HG03457 (cell line): ENCODE data around the gene HADH.
"Not testable (repeated sequence)": the region's sequence is repeated elsewhere in the genome, so short reads cannot be mapped to it uniquely, and the experiment has no call there.

ENCODE experiments used
- ATAC-seq: cut with Tn5 transposase; IDR thresholded peaks from one replicate; pipeline ENCODE4 v1.9.1; 2021; ENCODE audit warnings: moderate number of reproducible peaks; ENCODE audit not compliant: unreplicated experiment

The HADH gene

DNA sequence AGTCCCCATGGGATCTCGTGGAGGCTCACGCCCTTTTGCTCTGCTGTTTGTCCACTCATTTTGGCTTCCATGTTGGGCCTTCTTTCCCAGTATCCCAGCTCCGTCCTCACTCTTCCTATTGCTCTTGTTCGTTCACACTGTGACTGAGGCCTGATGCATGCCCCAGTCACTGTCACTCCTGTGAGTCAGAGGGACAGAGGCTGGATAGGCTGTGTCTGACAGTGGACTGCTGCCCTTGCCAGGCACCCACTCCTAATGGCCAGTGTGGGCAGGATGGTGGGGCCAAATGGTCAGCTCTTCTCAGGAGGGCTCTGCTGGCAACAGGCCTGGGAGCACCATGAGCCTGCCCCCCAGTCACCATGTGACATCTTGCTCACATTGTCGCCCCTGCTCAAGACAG is 40.0 kb downstream of the HADH start:
- ATAC-seq, result no peak

DNA sequence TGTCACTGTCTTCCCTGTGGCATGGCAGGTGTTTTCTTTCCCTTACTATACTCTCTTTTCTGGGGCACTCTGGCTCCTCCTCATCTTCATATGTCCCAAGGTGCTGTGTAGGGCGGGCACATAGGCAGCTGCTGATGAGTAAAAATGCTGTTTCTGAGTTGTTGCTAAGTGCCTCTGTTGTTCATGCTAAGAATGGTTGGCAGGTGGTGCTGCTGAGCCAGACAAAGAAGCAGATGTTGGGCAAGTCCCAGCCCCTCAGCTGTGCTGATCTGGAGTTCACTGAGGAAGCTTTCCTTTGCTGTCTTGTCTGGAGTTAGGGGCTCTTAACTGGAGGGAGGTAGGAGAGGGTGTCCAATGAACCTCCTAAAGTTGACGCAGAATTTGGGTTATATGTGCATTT is 40.6 kb downstream of the HADH start:
- peak; percentile 97 for ATAC-seq

DNA sequence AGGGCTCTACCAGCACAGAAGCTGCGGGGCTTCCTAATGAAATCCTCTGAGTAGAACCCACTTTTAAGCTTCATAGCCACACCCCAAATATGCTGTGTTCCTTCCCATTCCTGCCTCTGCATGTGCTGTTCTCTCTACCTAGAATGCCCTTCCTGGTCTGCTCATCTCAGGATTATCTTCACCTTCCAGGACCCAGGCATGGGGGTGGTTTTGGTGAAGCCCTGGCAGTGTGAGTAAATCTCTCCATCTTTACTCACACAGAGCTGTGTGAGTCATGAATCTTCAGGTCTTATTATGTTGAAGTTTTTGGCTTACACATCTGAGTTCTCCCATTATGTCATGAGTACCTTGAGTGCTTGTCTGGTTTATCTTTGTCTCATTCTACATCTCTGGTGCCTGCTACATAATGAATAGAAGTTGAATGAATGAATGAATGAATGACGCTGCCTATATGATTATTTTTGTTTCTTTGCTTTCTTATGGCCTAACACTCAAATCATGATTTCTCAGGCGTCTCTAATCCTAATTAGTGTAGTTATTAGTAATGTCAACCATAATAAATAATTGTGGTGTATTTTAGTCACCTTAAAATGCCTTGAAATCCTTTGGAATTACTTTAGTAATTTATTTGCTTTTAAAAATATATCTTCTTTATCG is 41.9 kb downstream of the HADH start:
- ATAC-seq, result no peak

DNA sequence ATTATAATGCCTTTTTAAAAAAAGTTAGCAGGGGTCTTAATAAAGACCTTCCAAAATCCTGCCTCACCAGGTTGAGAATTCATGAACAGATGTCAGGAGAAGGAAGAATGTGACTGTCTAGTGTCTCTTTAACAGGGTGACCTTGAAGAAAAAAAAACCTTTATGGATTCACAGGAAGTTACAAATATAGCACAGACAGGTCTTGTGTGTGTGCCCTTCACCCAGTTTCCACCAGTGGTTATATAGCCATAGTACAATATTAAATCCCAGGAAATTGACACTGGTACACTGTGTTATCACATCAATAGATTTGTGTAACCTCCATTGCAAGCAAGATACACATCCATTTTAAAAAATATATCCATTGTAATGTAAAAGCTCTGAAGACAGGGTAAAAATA is 43.7 kb downstream of the HADH start:
- ATAC-seq, result no peak

DNA sequence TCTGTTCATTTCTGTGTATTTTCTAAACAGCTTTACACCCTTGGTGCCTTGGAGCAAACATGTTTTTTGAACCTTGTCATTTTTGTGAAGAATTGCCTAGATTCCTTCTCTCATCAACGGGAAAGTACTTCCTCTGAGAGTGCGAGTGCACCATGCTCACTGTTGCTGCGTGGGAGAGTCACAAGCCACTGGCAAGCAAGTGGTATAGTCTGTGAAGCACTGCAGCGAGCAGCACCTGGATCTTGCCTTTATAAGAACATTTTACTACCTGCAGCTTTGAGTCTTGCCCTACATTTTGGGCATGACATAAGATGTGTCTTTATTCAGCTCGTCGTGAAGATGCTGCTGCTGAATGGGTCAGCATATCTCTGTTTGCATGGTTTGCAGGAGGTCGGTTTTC is 44.9 kb downstream of the HADH start:
- ATAC-seq, result no peak

DNA sequence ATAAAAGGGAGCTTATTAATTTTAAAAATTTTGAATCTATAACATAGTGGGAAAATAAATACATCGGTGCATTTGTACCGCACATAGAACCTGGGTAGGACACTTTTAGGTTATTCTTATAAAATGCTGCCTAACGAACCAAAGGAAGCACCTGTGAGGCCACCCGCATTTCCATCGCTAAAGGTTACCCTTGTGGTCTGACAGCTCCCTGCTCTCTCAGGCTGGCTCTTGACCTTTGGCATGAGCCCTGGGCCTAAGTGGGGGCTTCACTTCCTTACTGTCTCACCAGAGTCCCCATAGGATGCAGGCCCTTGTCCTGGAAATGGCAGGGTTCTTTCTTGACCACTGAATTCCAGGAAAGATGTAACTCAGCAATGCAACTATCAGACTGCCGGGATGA is 46.0 kb downstream of the HADH start:
- ATAC-seq, result no peak

DNA sequence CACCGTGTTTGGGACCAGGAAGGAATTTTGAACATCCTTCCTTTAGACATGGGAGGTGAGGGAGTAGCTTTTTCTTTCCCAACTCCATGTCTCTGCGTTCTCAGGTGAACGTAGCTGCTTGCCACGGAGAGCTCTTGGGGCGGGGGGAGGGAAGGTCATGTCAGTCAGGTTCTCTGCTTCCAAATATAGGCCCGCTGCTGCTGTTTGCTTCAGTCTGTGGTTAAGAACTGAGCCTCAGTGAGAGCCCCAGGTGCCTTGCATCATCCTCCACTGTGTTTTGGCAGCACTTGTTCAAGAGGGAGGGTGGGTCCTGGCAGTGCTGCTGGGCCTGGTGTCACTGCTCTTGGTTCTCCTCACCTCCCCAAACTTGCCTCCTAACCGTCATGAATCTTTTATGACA is 46.5 kb downstream of the HADH start:
- peak; percentile 88 for ATAC-seq

DNA sequence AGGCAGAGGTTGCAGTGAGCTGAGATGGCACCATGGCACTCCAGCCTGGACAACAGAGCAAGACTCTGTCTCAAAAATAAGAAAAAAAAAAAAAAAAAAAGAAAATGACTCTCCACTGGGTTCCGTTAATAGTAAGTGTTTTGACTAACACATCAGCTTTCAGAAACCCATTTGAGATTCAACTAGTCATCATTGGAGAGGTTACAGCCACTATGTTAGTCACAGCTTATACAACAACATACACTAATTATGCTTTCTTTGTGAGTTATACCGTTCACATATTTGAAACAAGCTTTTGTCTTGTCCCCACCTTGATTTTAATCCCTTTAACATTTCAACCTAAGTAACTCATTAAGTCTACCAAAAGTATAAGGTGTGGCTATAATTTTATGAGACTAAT is 48.2 kb downstream of the HADH start:
- no peak for ATAC-seq

DNA sequence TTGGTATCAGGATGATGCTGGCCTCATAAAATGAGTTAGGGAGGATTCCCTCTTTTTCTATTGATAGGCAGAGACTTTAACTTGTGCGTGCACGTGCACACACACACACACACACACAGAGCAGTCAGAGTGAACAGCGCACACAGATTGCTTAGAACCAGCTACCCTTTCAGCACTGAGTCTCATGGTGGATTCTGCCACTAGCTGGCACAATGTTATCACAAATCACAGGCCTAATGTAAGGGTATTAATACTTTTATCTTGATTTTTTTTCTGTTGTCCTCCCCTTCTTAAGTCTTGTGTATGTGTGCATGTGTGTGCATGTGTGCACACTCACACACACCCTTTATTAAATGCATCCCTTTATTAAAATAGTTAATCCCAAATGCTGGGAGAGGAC is 53.2 kb downstream of the HADH start:
- no peak for ATAC-seq

DNA sequence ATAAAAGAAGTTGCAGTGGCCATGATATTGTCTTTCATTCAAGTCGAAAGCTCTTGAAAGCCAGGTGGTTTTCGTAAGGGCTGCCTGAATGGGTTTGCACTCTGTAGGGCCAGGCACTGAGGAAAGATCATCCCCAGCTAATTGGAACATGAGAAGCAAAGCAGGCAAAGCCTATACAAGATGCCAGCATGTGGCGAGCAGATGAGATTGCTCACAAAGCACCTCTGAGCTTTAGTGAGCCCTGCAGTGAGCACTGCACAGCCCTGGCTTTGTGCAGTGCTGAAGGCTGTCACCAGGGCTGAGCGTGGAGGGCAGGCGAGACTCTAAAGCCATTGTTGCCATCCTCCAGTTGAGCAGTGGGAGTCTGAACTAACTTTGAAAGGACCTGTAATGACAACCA is 53.8 kb downstream of the HADH start:
- ATAC-seq, result no peak

DNA sequence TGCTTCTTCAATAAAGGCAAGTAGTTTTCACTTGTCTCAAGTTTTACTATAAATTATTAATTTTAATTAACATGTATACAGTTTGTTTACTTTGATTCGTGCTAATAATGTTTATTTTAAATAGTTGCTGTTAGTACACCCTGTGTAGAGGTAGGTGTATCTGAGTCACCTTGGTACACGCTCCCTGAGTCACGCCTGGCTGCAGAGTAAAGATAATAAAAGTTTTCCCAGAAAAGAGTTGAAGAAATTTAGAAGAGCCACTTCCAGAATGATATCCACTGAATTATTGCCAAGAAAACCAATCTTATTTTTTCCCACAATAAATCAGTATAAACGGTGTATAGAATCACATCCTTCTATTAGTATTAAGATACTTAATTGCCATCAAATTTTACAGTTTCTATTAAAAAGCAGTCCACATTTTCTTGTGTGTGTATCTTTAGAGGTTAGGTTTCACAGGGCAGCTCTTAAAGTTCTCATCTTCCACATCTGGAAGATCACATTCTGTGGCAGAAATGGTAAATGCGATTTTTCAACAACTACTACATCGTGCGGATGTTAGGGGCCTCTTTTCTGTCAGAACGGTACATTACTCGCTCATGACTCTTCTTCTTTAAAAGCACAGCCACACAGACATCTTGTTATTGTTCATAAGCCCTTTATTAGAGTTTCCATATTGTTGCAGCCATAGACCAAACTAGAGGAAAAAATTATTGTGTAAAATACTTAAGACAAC is 55.4 kb downstream of the HADH start:
- ATAC-seq, result no peak

DNA sequence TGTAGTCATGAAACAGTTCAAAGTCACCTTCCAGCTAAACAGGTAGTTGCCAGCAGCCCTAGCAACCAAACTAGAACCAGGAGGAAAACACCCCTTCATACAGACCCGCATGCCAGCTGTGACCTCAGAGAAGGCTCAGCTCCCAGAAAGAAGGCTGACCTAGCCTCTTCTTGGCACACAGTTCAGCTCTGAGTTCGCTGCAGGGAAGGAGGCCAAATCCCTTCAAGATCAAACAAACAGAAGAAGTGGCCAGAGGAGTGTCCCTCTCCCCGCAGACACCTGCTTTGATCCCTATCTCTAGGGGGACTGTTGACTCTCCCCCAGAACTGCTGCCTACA is 56.0 kb downstream of the HADH start:
- ATAC-seq, result no peak

DNA sequence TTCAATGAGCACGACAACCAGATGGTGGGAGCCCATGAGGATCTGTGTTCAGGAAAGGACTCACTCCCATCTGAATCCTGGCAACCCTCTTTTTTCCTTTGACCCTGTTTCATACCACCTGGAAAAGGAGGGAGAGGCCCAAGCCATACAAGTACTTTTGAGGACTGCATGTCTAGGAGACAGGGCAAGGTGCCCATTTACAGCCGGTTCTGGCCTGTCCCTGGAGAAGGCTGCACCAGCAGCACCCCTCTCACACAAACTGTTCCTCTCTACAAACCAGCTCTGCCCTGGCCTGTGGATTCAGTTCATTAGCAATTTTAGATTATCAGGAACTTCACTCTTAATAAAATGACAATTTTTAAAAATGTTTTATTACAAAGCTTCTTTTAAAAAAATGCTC is 57.5 kb downstream of the HADH start:
- no peak for ATAC-seq

DNA sequence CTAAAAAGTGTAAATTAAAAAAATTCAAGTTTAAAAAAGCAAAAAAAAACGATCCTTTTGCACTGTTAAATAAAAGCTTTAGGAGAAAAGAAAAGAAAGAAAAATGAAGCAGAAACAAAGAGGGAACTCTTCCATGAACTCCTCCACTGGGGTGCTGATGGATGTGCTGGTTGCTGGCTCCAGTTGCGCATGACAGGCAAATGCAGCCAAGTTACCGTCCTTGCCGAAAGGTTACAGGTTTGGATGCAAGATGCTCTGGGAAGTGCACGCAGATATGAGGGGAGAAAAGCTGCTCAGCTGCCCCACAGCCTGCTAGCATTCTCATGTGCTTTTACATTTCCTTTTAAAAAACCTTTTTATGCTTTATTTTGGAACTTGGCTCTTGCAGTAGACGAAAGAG is 58.5 kb downstream of the HADH start:
- ATAC-seq, result no peak

DNA sequence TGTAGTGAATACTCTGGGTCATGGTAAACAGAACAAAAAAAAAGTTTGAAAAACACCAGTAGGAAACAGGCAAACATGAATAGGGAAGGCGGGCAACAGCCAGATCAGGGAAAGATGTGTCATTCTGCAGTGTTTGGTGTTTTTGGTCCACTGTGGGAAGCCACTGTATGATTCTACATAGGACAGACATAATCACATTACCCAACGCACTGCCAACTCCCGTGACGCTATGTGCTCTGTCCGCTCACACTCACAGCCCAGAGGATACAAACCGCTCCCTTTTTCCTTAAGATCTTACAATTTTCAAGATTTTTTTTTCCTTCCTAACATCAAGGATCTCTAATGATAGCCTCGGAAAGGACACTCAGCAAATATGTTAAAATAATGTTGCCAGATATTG is 59.3 kb downstream of the HADH start:
- ATAC-seq, result no peak

DNA sequence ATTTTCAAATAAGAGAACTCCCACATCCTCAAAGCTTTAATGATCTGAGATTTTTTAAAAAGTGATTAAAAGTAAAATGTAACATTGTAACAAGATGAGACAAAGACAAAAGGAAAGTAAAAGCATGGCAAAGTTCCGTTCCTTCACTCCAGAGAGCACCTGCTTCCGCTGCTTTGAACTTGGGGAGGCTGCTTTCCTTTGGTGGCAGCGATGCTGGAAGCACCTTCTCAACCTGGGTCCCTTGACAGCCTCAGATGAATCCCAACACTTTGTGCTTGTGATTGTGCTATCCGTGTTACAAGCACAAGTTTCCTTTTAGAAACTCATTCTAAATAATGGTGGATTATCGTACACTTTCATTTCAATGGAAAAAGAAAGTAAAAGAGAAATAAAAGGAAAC is 59.7 kb downstream of the HADH start:
- no peak for ATAC-seq

DNA sequence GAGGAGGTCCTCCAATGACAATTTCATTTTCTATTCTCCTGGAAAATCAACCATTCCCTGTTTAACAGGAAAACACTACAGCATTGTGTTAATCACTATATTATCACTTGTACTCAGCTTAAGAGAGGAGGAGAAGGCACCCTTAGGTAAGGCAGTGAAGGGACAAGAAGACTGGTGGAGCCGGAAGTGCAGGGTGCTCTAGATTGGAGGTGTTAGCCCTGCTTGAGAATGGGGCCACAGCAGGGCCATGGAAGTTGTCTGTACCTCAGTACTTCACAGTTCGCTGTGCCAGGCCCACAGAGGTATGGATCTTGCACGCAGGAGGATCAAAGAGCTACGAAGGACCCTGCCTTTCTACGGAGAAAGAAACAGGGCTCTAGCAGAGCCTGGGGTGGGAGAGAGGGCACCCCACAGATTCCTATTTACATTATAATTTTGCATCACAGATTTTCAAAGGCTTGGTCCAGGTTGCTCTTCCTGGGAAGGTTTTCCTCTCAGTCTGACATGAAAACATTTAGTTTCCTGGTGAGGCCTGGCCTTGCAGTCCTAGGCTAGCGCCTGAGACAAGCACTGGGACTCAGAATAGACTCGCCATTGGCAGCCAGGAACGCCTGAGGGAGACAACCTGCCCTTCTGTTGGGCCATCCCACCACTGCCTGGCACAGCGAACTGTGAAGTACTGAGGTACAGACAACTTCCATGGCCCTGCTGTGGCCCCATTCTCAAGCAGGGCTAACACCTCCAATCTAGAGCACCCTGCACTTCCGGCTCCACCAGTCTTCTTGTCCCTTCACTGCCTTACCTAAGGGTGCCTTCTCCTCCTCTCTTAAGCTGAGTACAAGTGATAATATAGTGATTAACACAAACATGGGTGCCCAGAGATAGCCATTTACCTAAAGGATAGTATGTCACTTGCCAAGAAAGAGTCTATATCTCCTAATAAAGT is 60.8 kb downstream of the HADH start:
- ATAC-seq, result not testable (repeated sequence)

DNA sequence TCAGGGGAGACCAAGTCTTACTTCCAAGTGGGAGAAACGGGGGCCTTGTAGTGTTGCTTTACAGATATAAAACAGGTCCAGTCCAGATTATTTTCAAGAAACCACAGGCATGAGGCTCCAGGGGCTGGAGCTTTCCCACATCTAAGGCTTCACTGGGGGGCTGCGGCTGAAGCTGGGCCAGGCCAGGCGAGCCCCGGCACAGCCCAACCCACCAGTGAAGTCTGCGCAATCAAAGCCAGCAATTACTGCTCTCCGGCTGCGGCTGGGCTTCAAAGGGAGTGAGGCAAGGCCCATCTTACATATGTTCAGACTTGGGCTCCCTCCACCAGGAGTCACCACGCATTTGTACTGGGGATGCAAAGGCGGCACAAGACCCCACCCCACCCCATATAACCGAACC is 61.7 kb downstream of the HADH start:
- no peak for ATAC-seq

DNA sequence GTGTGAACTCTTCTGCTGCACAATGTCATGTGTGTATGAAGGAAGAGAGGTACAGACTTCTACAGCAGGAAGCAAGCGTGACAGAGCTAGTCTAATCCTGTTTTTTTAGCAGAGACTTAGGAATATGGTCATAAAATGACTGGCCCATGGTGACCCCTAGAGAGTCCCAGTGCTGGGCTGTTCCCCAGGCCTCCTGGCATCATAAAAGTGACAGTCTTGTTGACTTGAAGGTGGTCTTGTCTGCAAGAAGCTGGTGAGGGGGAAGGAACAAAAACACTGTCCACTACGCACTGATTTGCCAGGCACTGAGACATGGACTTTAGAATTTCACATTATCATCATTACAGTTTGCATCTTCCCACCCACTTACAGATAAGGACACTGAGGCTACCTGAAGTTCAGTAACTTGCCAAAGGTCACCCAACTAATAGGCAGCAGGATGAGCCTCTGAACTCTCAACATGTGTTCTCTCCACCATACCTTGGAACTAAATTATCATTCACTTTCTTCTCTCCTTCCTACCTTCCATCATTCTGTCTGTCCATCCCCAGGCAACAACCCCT is 63.0 kb downstream of the HADH start:
- ATAC-seq, result no peak

DNA sequence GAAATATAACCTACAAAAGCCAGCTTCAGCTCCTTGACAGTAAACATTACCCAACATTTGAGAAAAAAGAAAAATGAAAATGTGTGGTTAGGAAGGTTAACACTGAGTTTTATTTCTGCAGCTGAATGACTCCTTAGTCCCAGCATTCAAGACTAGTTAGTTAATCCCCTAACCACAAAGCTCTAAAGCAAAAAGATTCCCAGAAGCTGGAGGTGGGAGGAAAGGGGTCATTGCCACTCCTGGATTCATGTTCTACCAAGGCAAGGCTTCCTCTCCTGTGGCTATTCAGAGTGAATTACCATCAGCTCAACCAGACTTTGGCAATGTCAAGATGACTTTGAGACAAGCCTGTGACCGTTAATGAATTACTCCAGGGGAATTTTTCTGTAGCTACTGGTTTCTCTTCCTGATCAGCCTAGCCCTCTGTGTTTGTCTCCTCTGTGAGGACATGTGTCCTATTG is 63.6 kb downstream of the HADH start:
- ATAC-seq, result peak; percentile 98

DNA sequence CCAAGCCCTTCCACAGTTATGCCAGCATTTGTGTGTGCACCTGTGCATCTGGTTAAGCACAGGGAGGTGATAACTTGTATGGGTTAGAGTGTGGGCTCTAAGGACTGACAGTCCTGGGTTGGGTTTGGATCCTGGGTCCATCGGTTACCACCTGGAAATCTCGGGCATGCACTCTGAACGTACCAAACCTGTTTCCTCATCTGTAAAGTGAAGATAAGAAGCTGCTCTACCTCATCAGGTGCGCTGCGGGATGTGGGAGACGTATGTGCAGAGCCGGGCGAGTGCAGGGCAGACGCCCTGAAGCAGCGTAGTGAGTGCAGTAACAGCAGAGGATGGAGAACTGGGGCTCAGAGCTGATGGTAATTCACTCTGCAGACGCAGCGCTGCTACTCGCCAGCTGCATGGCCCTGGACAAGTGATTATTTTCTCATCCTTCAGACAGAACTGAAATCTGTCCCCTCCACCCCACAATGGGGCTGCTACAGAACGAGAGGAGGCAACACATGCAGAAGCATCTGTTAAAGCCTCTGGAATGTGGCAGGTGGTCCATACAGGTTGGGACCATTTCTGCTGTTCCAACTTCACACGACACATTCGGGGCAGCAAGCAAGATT is 64.4 kb downstream of the HADH start:
- no peak for ATAC-seq
